HEK293 (cell line): ENCODE data around the gene IQSEC1.

Source experiments
- ATF2 ChIP-seq: fragments of 450-650 bp; formaldehyde crosslinking; IDR thresholded peaks from 2 replicates; pipeline ENCODE4 v1.5.1; 2016; ENCODE audit warnings: missing biosample characterization, missing genetic modification characterization, low read depth
- SP2 ChIP-seq: fragments of 450-650 bp; formaldehyde crosslinking; IDR thresholded peaks from 2 replicates; pipeline ENCODE4 v1.5.1; 2016; ENCODE audit warnings: missing biosample characterization, missing genetic modification characterization
- ZNF155 ChIP-seq: fragments of 450-650 bp; formaldehyde crosslinking; IDR thresholded peaks from 2 replicates; pipeline ENCODE4 v1.5.1; 2016; ENCODE audit warnings: missing biosample characterization, missing genetic modification characterization
- ZNF274 ChIP-seq, 2 experiments: fragments of 200-500 bp in 1 of 2; fragments of 450-650 bp in 1 of 2; sonication (Bioruptor generic) in 1 of 2; formaldehyde crosslinking in 1 of 2; IDR thresholded peaks; 2 replicates each; pipeline versions ENCODE4 v1.5.1 to v1.6.1; 2014 to 2016; ENCODE audit warnings: borderline replicate concordance in 1 of 2, inconsistent platforms in 1 of 2, low read length in 1 of 2, missing biosample characterization in 1 of 2, missing genetic modification characterization in 1 of 2
- ZNF513 ChIP-seq: fragments of 450-650 bp; IDR thresholded peaks from 2 replicates; pipeline ENCODE4 v1.5.1; 2018; ENCODE audit warnings: missing biosample characterization, missing genetic modification characterization
- ZSCAN30 ChIP-seq: fragments of 450-650 bp; IDR thresholded peaks from 2 replicates; pipeline ENCODE4 v1.5.1; 2018; ENCODE audit warnings: missing biosample characterization, mild to moderate bottlenecking, missing genetic modification characterization, moderate library complexity
- TF ChIP-seq, protein P1 (sequence below): fragments of 450-650 bp; formaldehyde crosslinking; IDR thresholded peaks from 2 replicates; pipeline ENCODE4 v1.5.1; 2016; ENCODE audit warnings: missing biosample characterization, missing genetic modification characterization

GRCh38 chr3:12868039-12869034 is 204.9 kb downstream of the IQSEC1 start:
- TF ChIP-seq SP2 (tag by site-specific recombination) (peak; percentile 61), ZNF155 (tag by site-specific recombination) (no peak), ZNF274 (IDR thresholded peaks at IDR 0.05; ENCODE audit: low read length) (no peak), ZNF274 (tag by site-specific recombination; IDR thresholded peaks at IDR 0.05; ENCODE audit: borderline replicate concordance) (no peak), ZNF513 (tag by site-specific recombination) (no peak), ZSCAN30 (tag by site-specific recombination) (peak; percentile 79), ATF2 (no peak)
- TF ChIP-seq, protein P1, sequence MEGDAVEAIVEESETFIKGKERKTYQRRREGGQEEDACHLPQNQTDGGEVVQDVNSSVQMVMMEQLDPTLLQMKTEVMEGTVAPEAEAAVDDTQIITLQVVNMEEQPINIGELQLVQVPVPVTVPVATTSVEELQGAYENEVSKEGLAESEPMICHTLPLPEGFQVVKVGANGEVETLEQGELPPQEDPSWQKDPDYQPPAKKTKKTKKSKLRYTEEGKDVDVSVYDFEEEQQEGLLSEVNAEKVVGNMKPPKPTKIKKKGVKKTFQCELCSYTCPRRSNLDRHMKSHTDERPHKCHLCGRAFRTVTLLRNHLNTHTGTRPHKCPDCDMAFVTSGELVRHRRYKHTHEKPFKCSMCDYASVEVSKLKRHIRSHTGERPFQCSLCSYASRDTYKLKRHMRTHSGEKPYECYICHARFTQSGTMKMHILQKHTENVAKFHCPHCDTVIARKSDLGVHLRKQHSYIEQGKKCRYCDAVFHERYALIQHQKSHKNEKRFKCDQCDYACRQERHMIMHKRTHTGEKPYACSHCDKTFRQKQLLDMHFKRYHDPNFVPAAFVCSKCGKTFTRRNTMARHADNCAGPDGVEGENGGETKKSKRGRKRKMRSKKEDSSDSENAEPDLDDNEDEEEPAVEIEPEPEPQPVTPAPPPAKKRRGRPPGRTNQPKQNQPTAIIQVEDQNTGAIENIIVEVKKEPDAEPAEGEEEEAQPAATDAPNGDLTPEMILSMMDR, result peak; percentile 81
